Regular cardiac myocyte (primary cell): Measurements from ENCODE around the gene TYMS. TPM values are rescaled to one million over a fixed set of nuclear protein-coding genes. Genes with fewer than 3 reads are reported as not detected.

Experiments
- total RNA-seq: library from RNA; depleted of rRNA; stranded (reverse); fragments of >200 nt; gene quantifications from 2 replicates; pipeline ENCODE4 v1.2.3, GENCODE V29; 2014

The TYMS gene
- 5.9 and 37.6 TPM in 2 replicates for total RNA-seq

GRCh38 chr18:657311-658000 is at the start of gene TYMS:
Gene TYMS, plus strand, starts transcription at chr18:657653. Its CDS starts 90 bp downstream, at chr18:657743.

GRCh38 chr18:712401-713134 is 55.1 kb downstream of the TYMS start, which contains the start of gene ENOSF1:
Gene ENOSF1, minus strand, starts transcription at chr18:712630. Its CDS starts 43 bp downstream, at chr18:712587.

Other genes starting within 250 kb of the TYMS start
- 5.0 and 10.1 TPM in 2 replicates for gene COLEC12, start 157.0 kb upstream of the TYMS start, total RNA-seq
- gene CETN1, start 77.3 kb upstream of the TYMS start, total RNA-seq: not detected in 2 replicates
- 0.28 TPM in 1 of 2 replicates, not detected in the other for gene CLUL1, start 60.7 kb upstream of the TYMS start, total RNA-seq
- 22.0 and 24.3 TPM in 2 replicates for gene ENOSF1, start 55.0 kb downstream of the TYMS start, total RNA-seq
- gene YES1, start 154.6 kb downstream of the TYMS start, total RNA-seq: 159 and 375 TPM in 2 replicates
- not detected in 2 replicates for gene ADCYAP1, start 247.2 kb downstream of the TYMS start, total RNA-seq